GM21367 (cell line): ENCODE measurements around the gene MYT1.

Experiments
- ATAC-seq: cut with Tn5 transposase; IDR thresholded peaks from one replicate; pipeline ENCODE4 v1.9.1; 2021; ENCODE audit not compliant: unreplicated experiment

Gene MYT1

DNA sequence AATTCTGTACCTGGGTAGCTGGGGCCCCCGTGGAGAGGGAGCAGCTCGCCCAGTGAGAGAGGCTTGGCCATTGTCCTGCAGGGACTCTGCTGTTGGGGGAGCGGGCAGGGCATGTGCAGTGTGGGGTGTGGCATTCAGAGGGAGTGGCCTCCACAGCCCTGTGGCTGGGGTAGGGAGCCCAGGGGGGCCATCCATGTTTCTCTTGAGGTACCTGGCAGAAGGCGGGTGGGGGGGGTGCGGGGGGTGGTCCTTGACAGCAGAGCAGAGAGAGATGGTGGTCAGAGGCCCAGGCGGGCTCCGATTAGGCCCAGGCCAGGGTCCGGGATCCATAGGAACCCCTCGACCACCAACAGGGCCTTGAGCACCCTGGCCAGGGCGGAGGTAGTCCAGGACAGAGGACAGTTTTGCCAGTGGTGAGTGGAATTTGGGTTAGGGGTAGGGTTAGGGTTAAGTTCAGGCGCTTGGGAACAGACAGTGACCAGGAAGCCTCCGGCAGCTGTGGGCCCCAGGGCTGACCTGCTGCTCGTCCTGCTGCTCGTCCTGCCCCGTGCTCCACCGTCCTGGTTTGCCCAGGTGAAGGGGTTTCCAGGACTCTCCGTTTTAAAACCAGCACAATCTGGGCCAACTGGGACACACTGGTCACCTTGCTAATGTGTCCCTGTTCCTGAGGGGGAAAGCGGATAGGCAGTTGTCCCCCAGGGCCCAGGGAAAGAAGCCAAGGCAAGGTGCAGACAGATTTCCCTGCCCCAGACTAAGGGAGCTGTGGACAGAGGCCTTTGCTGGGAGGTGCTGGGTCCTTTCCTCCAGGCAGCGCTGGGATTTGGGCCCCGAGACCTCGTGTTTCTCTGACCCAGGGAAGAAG is 24.8 kb upstream of the MYT1 start:
- ATAC-seq = no peak

DNA sequence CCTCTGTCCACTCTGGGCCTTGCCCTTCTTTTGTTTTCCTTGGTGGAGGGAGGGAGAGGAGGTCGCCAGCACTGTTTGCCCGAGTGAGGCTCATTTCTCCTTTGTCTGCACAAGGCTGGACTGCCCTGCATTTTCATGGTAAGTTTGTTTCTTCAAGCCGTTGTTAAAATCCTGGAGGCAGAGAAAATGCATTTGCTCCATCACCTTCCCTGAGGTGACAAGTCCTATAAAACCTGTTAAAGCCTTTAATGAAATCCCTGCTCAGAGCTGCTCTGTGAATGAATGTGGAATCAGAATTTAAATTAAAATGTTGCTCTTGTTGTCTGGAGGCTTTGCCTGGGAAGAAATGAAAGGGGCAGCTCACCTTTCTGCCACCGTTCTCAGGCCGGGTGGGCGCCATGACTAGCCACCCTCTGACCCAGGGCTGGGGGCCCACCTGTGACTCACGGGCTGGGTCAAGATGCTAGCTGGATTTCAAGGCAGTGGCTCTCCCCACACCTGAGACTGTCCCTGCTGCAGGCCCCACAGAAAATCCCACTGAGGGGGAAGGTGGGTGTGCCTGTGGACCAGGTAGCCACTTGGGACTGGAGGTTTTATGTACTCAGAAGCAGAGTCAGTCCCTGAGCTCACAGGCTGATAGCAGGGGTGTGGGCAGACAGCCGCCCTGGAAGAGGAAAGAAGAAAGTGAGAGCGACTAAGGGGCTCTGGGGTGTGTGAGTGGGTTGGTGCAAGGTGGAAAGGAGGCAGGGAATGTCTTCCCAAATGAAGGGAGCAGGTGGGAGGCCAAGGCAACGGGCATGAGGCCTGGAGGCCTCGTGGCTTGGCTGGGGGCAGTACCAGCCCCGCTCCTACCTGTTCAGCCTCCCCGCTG is 24.0 kb upstream of the MYT1 start:
- no peak for ATAC-seq

DNA sequence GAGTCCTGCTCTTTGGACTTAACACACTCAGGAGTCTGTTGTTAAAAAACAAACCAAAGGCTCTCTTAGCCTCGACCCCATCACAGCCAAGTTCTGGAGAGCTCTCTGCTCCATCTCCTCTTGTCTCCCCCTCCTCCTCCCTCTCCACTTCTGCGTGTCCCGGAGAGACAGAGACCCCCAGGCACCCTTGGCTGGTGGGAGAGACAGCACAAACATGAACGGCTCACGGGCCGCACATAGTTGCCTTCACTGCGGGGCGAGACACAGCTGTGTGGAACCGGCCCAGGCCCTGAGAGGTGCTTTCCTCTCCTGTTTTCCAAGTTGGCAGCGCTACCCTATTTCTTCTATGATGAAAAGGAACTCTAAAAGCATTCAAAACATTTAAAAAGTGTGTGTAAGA is 23.3 kb upstream of the MYT1 start:
- no peak for ATAC-seq

DNA sequence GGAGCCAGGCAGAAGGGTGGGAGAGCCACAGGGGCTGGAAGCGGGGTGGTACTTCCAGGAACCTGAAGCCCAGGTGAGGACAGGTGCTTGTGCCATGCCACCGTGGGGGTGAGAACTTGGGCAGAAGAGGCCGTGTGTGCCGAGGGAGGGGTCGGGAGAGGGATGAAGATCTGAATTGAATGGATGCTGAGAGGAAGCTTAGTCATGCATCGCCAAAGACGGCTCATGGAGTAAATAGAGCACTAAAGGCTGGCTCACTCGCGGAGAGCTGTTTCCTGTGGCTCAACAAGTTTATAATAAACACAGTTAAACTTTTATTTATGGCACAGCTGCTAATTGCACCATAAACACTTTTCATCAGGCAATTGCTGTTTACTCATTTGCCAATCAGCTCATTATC is 21.7 kb upstream of the MYT1 start:
- no peak for ATAC-seq

DNA sequence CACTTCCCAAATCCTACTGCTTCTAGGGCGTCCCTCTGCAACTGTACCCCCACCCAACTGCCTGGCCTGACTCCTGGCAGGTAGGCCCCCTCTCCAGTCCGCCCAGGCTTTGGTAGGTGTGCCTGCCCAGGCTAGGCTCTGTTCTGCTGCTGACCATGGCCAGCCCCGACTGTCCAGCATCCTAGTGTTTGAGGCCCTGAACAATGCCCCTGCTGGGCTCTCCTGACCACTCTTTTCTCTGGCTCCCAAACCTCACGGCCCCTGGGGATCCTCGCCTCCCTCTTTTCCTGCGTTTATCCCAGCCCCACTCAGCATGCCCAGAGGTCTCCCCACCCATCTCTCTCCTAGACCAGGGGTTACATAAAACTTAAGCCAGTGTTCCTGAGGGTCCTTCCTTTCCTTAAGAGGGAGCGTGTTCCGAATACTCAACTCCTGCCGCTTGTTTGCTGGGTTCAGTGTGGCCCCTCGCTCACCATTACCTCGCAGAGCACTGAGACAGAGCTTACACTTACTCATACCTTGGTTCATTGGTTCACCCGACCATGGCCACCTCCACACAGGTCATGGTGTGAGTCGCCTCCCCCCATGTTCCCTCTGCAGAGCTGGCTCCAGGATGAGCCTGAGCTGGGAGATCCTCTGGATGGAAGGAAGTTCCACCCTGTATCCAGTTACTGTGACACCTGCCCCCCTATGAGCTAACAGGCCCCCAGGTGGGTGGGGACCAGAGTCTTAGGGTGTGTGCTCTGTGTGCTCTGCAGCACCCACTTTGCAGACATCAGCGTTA is 21.0 kb upstream of the MYT1 start:
- no peak for ATAC-seq

DNA sequence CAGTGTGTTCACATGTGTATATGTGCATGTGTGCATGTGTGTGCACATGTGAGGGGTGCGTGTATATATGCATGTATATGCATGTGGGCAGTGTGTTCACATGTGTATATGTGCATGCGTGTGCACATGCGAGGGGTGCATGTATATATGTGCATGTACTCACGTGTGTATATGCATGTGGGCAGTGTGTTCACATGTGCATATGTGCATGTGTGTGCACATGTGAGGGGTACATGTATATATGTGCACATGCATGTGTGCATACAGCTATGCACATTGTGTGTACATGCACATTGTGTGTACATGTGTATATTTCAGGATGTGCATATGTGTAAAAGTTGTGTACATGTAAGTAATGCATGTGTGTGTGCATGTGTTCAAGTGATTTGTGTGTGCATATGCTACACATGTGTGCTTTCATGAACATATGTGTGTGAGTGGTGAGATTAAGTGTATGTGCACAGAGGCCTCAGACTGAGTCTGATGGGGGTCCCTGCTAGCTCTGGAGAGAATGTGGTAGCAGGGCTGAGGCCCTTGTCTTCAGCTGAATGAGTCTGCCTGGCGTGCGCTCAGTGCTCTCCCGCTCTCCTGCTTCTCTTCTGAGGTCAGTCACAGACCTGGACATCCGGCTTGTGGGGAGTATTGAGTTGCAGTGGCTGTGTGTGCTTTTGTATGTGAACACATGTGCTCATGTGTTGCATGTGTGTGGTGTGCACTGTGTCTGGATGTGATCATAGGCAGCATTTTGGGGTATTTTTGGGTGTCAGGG is 19.9 kb upstream of the MYT1 start:
- ATAC-seq = no peak

DNA sequence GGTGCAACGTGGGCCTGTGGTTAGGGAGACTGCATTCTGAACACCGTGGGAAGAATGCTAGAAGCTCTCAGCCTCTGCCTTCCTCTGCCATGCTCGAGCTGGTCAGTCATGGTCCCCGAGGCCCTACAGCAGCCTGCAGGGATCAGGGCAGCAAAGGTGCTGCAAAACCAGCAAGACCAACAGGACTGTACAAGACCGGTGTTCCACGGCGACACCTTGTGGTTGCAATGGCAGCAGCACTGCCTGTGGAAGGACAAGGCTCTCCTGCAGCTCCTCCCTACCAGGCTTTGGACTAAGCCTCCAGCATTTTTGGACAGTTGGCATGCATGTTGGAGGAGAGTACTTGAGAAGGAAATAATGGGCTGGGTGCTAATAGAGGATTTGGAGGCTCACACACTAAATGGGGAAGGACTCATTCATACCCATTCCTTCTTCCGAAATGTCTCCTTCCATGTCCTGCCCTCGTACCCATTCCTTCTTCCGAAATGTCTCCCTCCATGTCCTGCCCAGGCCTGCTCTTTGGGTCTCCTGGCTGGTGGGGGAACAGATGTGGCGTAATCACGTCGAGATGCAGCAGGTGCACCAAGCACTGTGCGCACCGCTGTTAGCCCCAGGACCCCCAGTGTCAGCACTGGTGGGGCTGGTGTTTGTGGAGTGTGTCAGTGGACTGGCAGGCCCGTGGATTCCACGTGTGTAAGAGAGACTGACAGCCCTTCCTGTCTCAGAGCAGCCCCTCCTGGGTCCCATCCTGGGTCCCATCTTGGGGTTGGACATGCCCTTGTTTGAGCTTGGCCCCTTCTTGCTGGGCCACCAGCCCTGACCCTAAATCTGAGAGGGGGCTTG is 18.6 kb upstream of the MYT1 start:
- ATAC-seq = no peak

DNA sequence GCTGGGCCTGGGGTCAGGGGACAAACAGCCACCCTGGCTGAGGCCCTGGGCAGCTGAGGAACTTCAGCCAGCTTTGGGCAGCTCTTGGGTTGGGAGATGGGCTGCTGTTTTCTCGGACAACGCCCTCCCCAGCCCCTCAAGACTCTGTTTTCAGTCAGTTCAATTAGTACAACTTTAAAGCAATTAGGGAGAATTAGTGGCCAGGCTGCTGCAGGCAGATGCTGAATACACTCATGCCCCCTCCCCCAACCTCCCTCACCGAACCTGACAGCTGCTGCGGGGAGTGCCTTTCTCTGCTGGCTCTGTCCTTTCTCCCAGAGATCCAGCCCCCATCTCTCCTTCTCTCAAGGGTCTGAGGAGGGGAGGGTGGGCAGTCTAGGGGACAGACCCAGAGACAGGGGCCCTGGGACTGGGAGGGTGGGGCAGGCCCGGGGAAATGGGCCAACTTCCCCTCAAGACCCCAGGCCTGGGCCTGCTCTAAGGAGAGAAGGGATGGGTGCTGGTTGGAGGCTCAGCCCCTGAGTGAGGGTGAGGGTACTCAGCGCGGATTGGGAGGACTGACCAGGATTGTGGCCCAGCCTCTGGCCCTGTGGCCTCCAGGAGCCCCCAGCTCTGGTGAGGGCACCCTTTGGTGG is 17.8 kb upstream of the MYT1 start:
- no peak for ATAC-seq

DNA sequence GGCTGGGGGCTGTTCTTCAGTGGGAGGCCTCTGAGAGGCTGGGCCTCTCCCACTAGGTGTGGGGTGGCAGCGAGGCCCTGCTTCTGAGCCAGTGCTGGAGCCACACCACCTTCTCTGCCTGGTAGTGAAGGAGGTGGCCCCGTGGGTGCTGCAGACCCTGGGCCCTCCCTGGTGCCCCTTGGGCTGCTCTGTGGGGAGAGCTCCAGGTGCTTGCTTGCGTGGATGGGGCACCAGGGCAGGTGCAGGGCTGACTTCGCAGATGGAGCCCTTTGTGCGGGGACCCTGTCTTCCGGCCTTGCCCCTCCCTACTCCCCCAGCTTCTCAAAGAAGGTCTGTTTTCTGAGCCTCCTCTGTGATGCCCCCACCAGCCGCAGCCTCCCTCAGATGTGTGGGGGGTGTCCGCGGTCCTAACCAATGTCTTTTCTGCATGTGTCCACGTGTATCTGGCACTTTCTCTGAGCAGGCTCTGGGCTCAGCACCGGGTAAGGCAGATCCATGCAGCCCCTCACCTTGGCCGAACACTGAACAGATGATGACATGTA is 17.2 kb upstream of the MYT1 start:
- ATAC-seq = no peak

DNA sequence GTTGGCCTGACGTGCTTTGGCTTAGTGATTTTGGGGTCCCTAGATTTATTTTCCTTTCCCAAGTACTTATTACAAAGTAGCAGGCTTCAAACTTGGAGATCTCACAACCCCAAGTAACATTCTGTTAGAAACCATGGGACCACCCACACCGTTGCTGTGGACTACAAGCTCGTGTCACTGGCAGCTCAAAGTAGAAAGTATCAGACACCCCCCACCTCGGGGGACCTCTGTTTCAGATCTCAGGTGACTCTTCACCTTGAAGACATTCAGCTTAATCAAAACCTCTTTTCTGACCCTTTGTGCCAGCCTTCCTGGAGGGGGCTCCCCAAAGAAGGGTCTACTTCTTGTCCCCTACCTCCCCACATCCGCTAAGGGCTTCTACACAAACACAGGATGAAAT is 15.7 kb upstream of the MYT1 start:
- no peak for ATAC-seq

DNA sequence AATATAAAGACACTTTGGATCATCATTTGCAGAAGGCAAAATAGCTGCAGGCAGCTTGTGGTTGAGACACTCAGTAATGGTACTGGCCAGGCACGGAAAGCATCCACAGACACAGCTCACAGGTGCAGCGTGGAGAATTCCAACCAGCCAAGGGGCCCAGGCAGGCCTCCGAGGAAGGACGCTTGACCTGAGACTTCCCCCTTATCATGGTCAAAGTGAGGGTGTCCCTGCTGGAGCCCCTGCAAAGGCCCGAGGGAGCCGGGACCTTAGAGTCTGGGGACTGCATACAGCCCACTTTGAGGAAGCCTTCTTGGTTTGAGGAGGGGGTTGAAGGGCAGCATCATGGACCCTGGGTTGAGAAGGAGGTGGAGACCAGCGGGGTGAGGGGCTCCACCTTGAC is 15.1 kb upstream of the MYT1 start:
- no peak for ATAC-seq

DNA sequence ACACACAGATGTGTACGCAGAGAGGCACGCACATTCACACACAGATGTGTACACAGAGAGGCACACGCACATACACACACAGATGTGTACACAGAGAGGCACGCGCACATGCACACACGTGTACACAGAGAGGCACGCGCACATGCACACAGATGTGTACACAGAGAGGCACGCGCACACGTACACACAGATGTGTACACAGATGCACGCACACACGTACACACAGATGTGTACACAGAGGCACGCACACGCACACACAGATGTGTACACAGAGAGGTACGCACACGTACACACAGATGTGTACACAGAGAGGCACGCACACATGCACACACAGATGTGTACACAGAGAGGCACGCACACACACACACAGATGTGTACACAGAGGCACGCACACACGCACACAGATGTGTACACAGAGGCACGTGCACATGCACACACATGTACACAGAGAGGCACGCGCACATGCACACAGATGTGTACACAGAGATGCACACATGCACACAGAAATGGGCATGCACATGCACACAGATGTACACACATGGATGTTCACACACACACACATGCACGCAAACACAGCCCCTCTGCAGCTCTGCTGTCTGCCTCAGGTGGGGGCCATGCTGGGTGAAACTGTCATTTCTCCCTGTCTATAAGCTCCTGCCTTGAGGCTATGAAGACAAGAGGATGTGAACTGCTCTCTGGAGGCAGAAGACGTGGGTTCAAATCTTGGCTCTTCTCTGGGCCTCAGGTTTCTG is 14.3 kb upstream of the MYT1 start:
- ATAC-seq = no peak

DNA sequence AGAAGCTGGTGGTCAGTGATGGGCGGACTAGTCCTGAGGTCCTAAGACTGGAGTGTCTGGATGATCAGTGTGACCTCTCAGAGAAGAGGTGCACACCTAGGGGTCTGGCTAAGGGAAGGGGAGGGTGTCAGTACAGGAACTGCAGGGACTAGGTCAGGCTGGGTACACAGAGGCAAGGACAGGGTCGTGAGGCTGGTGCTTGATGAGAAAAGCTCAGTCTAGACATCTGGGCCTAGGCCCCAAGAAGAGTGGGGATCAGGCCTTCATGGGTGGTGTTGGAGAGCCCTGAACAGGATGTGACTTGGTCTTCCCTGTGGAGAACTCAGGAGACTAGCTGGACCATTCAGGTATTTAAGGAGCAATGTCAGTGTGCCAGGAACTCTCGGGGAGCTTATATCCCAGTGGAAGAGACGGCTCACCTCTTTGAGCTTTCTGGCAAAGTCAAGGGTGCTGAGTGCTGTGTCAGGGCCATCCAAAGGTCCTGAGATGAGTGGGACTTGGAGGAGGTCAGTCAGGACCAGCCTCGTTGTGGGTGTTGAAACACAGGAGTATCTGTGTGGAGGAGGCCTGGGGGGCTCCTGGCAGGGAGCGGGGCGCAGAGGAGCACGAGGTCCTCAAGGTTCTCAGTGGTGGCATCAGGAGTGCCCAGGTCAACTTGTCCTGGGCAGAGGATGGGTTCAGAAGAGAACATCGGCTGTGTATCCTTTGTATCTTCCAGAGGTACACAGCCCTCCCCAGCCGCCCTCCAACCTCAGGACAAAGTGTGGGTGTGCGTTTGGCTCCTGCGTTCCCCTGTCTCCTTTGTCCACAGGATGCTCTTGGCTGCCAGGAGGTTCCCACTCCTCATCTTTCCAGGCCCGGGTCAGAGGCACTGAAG is 13.3 kb upstream of the MYT1 start:
- no peak for ATAC-seq

DNA sequence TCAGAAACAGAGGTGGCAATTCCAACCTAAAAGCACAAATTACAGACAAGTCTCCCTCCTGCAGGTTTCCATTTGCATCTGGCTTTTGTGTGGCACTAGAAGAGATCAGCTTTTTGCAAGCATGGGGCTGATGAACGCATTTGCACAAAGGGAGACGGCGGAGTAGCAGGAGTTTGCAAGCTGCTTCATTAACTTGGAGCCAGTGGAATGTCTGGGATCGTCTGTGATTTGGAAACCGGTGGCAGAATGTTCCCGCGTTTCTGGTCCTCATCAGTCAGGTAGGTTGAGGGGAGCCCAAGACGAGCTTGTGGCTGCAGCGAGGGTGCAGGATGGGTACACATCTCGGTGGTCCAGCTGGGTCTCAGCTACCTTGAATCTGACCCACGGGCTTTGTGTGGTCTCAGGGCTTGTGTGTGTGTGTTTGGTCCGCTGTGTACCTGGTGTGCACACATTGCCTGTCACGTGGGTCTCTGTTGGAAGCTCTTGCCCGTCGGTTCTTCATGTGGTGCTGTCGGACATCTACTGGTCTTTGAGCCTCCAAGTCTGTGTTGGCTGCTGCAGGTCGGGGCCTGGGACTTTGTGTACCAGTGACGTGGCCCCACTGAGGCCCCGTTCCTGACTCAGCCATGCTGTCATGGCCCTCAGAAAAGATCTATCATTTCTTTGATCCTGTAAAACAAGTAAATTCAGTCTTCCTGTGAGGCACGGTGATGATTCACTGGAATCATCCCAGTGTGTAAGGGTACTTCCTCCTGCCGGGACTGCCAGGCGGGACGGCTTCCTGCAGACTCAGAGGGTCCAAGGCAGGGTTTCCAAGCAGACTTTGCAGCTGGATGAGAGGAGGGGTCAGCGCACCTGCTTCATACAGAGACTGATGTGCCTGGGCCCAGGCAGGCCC is 12.4 kb upstream of the MYT1 start:
- no peak for ATAC-seq

DNA sequence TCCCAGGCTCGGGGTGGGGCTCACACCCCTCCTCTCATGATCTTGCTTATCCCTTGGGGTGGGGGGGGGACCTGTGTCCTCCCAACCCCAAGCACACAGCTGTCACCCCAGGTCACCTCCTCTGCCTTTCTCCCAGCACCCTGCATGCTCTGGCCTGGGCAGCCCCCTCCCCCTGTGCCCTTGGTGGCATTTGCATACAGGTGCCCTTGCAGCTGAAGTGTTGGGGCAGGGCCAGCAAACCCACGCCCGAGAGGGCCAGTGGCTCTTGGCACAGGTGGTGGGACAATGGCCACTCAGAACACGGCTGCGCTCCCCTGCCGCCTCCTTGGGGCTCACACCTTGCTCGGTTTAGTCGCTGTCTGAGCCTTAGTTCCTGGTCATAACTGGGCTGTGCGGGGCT is 11.3 kb upstream of the MYT1 start:
- ATAC-seq = no peak

DNA sequence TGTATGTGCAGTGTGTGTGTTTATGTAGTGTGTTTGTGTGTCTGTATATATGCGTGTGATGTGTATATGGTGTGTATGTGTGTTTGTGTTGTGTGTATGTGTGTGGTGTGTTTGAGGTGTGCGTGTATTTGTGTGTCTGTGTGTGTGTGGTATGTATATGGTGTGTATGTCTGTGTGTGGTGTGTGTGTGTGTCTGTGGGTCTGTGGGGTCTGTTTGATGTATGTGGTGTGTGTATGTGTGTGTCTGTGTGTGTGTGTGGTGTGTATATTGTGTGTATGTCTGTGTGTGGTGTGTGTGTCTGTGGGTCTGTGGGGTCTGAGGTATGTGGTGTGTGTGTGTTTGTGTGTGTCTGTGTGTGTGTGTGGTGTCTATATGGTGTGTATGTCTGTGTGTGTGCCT is 10.8 kb upstream of the MYT1 start:
- ATAC-seq = no peak
